ENCODE results near the gene IGFALS. TPM values are rescaled to one million over a fixed set of nuclear protein-coding genes. Genes with fewer than 3 reads are reported as not detected.

Gene IGFALS
- total RNA-seq, 4 donors from 2014 or later: 0.47 to 1.1 (median 0.67) TPM; not detected in 1

- 76 to 86% methylated on average over 2 of the region's 24 CpGs for WGBS, 2 donors (ENCODE audit: low coverage in 1 of 2)
- H3K36me3 ChIP-seq: peaks cover 0 to 60% of the 10 kb centered on the region in 2 donors
- TF ChIP-seq POLR2AphosphoS5 (IDR thresholded peaks at IDR 0.05) (no peak), POLR2A (IDR thresholded peaks at IDR 0.05) (no peak), EP300 (IDR thresholded peaks at IDR 0.05) (no peak)
Measured at GRCh38 chr16:1821861-1822611, 28.5 kb upstream of the IGFALS start.

GRCh38 chr16:1820946-1821290, 27.4 kb upstream of the IGFALS start:
- no peak for TF ChIP-seq POLR2A (IDR thresholded peaks at IDR 0.05)
- TF ChIP-seq EP300 (IDR thresholded peaks at IDR 0.05): no peak
- no peak for TF ChIP-seq CTCF (IDR thresholded peaks at IDR 0.05)
- no peak for TF ChIP-seq POLR2AphosphoS5 (IDR thresholded peaks at IDR 0.05)
- Histone ChIP-seq H3K36me3 (peaks cover 0 to 71% of the 10 kb centered on the region in 2 donors), H3K4me3 (no peak overlapping the region), H3K27me3 (no peaks in the 10 kb centered on the region), H3K27ac (no peak overlapping the region), H3K4me1 (peaks cover 0 to 40% (median 14%) of the 10 kb centered on the region in 3 donors), H3K9me3 (no peaks in the 10 kb centered on the region)
- 90% methylated on average over 2 of the region's 12 CpGs; no CpG with 5 or more reads in 1 of the 2 donors for WGBS, 2 donors (ENCODE audit: low coverage in 1 of 2)
- no peak for ATAC-seq

More at GRCh38 chr16:1821861-1822611, 28.5 kb upstream of the IGFALS start:
- ATAC-seq: no peak
- H3K27ac ChIP-seq: no peak overlapping the region
- no peaks in the 10 kb centered on the region for H3K27me3 ChIP-seq
- no peaks in the 10 kb centered on the region for H3K9me3 ChIP-seq
- H3K4me3 ChIP-seq: no peak overlapping the region
- H3K4me1 ChIP-seq: peaks cover 0 to 41% (median 14%) of the 10 kb centered on the region in 3 donors

DNA sequence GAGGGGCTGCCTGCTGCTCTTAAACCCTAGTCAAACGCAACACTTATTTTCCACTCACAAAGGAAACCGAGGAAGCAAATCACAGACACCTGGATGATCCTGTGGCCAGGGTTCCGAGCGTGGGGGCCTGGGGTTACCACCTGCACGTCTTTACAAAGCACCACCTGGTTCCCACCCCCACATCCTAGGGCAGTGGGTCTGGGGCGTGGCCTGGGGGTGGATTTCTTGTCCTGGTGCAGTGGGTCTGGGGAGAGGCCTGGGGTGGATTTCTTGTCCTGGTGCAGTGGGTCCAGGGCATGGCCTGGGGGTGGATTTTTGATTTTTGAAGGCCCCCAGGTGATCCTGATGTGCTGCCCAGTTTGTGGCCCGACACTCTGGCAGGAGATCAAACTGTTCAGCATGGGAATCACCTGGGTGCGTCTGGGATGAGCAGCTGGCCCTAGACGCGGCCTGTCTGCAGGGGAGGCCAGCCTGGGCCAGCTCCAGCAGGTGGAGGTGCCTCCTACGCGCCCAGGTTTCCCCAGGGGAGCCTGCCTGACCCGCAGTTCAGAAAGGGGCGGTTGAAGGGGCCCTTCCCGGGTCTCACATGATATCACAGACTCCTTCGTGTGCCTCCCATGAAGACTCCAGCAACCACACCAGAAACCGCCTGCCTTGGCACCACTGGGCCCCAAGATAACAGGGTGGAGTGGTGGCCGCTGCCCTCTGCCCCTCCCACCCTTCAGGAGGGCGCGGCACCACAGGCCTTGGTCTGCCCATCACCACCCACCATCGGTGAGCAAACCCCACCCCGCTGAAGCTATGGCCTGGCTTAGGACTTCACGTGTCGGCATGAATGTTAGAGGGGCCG, 26.8 kb upstream of the IGFALS start:
- ATAC-seq: no peak
- no CpG with 5 or more reads among the region's 25 CpGs for WGBS, 2 donors (ENCODE audit: low coverage in 1 of 2)
- no peak overlapping the region for H3K4me3 ChIP-seq
- H3K4me1 ChIP-seq: peaks cover 0 to 34% (median 8%) of the 10 kb centered on the region in 3 donors
- H3K27me3 ChIP-seq: no peaks in the 10 kb centered on the region
- H3K36me3 ChIP-seq: peaks cover 0 to 77% of the 10 kb centered on the region in 2 donors
- no peak for TF ChIP-seq POLR2A (IDR thresholded peaks at IDR 0.05)
- no peak for TF ChIP-seq POLR2AphosphoS5 (IDR thresholded peaks at IDR 0.05)
- TF ChIP-seq EP300 (IDR thresholded peaks at IDR 0.05): no peak
- TF ChIP-seq CTCF (IDR thresholded peaks at IDR 0.05): no peak
- H3K27ac ChIP-seq: no peak overlapping the region
- H3K9me3 ChIP-seq: no peaks in the 10 kb centered on the region

DNA sequence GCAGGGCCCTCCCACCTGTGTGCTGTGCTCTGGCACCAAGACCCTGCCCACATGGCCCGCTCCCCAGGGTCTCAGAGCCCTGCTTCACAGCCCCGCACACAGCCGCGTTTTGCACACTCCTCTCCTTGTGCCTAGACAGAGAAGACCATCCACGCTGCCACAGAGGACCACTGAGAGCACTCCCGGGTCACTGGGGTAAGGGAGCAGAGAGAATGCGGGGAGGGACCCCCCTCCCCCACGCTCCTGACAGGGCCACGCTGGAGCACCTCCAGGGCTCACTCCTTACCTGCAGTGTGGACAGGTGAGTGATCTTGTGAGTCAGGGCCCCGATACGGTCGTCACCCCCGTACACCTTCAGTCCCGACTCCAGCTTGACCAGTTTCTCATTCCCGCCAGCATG, 26.1 kb upstream of the IGFALS start:
- H3K27me3 ChIP-seq: no peaks in the 10 kb centered on the region
- TF ChIP-seq POLR2AphosphoS5 (IDR thresholded peaks at IDR 0.05): no peak
- no peak for TF ChIP-seq POLR2A (IDR thresholded peaks at IDR 0.05)
- TF ChIP-seq CTCF (IDR thresholded peaks at IDR 0.05): no peak
- no peak for TF ChIP-seq EP300 (IDR thresholded peaks at IDR 0.05)
- 90% methylated on average over 2 of the region's 15 CpGs; no CpG with 5 or more reads in 1 of the 2 donors for WGBS, 2 donors (ENCODE audit: low coverage in 1 of 2)
- peaks cover 0 to 84% of the 10 kb centered on the region in 2 donors for H3K36me3 ChIP-seq
- H3K4me1 ChIP-seq: peaks cover 0 to 27% (median under 1%) of the 10 kb centered on the region in 3 donors
- no peak for ATAC-seq
- H3K4me3 ChIP-seq: no peak overlapping the region
- H3K9me3 ChIP-seq: no peaks in the 10 kb centered on the region
- no peak overlapping the region for H3K27ac ChIP-seq

- 89 to 93% methylated on average over 6 to 11 of the region's 35 CpGs for WGBS, 2 donors (ENCODE audit: low coverage in 1 of 2)
- Histone ChIP-seq H3K9me3 (no peaks in the 10 kb centered on the region), H3K4me3 (no peak overlapping the region), H3K36me3 (peaks cover 0 to 91% of the 10 kb centered on the region in 2 donors), H3K27ac (no peak overlapping the region), H3K4me1 (peaks cover 0 to 21% (median 0%) of the 10 kb centered on the region in 3 donors), H3K27me3 (no peaks in the 10 kb centered on the region)
- TF ChIP-seq EP300 (IDR thresholded peaks at IDR 0.05) (no peak), POLR2A (IDR thresholded peaks at IDR 0.05) (no peak), CTCF (IDR thresholded peaks at IDR 0.05) (no peak), POLR2AphosphoS5 (IDR thresholded peaks at IDR 0.05) (no peak)
- ATAC-seq: no peak
Measured at GRCh38 chr16:1818873-1819525, 25.5 kb upstream of the IGFALS start.

All from gastroesophageal sphincter (tissue), 4 donors.